Measurements from ENCODE around the gene DNPH1.

Gene DNPH1

DNA sequence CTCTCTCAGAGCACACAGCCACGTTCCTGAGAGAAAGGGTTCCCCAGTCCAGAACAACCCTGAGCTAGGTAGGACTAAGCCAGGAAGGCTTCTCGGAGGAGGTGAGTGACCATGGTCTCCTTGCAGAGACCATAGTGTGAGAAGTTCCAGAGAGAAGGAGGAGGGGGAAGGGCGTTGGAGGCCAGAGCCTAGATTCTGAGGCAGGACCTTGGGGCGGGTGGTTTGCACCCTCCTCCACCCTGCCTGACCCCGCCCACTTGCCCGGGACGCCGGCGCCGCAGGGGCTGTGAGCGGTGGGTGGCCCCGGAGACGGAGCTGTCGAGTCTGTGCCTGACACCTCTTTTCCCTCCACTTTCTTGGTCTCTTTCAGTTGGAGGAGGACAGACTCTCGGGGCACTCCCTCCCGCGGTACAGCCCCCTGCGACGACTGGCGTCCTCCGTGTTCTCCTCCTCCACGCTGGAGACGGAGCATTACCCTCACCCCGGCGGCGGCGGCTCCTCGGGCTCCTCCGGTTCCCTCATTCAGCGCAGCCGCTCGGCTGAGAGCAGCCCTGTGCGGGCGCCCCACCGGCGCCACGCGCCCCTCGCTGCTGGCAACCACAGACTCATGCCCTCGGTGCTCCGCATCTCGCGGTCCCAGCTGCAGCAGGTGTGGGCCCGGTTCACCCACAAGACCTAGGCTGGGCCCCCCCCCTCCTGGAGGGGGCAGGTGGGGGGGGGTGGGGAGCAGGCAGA, 40.2 kb upstream of the DNPH1 start:
- no peaks in the 10 kb centered on the region for H3K36me3 Mint-ChIP-seq (ENCODE audit: low read depth)
- H3K27ac Mint-ChIP-seq, result no peak overlapping the region
- peak; percentile 70 for DNase-seq
- no peaks in the 10 kb centered on the region for H3K9me3 Mint-ChIP-seq
- peaks cover 31% of the 10 kb centered on the region for H3K27me3 Mint-ChIP-seq
- H3K4me1 Mint-ChIP-seq (ENCODE audit: low read depth), result peaks cover 9% of the 10 kb centered on the region
- H3K4me3 Mint-ChIP-seq, result peak overlapping the region; percentile 29

DNA sequence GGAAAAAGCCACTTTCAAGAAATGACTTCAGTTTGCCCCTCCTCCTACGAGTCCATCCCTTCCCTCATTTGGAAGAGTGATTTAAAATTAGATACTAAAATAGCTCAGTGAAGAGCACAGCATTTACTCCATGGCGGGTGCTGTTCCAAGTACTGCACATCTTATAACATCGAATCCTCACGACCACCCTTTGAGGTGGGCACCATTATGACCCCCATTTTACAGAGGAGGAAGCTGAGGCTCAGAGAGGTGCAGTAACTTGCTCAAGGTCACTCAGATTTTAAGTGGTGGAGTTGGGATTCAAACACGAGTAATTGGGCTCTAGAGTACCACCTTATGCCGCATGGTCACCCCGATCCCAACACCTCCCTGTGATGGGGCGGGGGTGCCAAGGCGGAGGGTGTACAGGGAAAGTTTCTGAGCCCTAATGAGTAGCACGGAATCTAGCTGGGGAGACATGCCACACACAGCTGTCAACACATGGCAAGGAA, 39.5 kb upstream of the DNPH1 start:
- peaks cover 7% of the 10 kb centered on the region for H3K4me1 Mint-ChIP-seq (ENCODE audit: low read depth)
- H3K27ac Mint-ChIP-seq, result no peak overlapping the region
- no peaks in the 10 kb centered on the region for H3K9me3 Mint-ChIP-seq
- H3K36me3 Mint-ChIP-seq (ENCODE audit: low read depth), result no peaks in the 10 kb centered on the region
- no peak for DNase-seq
- H3K27me3 Mint-ChIP-seq, result peaks cover 25% of the 10 kb centered on the region
- peak overlapping the region; percentile 29 for H3K4me3 Mint-ChIP-seq

DNA sequence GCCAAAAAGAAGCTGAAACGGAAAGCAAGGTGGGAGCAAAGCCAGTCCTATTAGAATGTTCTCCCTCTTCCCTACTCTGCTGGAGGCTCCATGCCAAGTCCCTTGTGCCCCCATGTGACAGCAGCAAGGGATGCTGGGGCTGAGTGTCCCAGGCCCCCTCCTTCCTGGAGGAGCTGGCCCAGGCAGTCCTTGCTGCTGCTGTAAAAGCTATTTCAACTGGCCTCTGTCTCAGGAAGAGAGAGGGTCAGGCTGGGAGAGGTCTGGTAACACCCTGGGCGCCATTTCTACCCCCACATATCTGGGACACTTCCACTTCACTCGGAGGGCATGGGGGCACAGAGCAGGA, 39.0 kb upstream of the DNPH1 start:
- H3K36me3 Mint-ChIP-seq (ENCODE audit: low read depth), result no peaks in the 10 kb centered on the region
- DNase-seq, result no peak
- no peak overlapping the region for H3K27ac Mint-ChIP-seq
- H3K9me3 Mint-ChIP-seq, result no peaks in the 10 kb centered on the region
- no peak overlapping the region for H3K4me3 Mint-ChIP-seq
- H3K27me3 Mint-ChIP-seq, result peaks cover 21% of the 10 kb centered on the region
- peaks cover 7% of the 10 kb centered on the region for H3K4me1 Mint-ChIP-seq (ENCODE audit: low read depth)

DNA sequence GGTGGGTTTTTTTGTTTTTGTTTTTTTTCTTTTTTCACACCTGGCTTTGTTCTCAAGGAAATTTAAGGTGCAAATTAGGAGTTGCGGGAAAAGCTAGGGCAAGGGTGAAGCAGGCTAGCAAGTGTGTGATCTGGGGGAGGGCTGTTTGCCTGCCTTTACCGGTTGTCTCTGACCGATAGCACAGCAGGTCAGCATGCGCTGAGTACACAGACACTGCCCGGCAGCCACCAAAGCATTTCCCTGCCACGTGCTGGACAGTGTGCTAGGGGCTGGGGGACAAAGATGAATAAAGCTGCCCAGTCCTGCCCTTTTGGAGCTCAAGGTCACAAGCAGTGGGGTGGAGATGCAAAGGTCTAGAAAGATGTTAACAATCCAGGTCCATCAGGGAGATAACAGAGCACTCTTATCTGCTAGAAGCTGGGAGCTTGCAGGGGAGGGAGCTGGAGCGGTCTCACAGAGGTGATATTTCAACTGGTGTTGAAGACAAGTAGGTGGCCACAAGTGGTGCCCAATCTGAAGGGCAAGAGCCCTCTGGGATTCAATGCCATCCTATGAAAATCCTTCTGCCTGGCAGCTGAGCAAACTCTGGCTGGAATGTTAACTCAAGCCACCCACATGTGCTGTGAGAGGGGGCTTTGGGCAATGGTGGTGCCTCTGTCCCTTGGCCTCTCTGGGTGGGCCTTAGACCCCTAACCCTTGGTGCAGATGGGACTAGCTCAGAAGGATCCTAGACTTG, 38.5 kb upstream of the DNPH1 start:
- H3K27ac Mint-ChIP-seq, result no peak overlapping the region
- H3K4me3 Mint-ChIP-seq, result no peak overlapping the region
- no peaks in the 10 kb centered on the region for H3K36me3 Mint-ChIP-seq (ENCODE audit: low read depth)
- H3K27me3 Mint-ChIP-seq, result peaks cover 19% of the 10 kb centered on the region
- H3K9me3 Mint-ChIP-seq, result no peaks in the 10 kb centered on the region
- H3K4me1 Mint-ChIP-seq (ENCODE audit: low read depth), result peaks cover 7% of the 10 kb centered on the region
- no peak for DNase-seq

DNA sequence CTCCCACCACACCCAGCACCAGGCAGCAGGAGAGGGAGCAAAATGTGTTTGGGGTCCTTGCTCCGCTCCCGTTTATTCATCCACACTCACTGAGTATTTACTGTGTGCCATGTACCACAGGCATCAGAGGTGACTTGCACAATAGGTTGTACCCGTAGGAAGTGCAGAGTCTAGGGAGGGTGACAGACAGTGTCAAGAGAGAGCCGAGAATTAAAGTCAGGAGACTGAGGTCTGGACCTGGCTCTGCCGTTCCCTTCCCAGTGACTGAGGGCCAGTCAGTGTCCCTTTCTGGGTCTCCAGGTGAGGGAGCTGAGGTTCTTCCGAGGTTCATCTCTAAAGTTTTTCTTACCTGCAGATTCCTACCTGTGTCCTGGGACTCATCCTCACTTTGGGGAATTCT, 36.3 kb upstream of the DNPH1 start:
- Mint-ChIP-seq H3K36me3 (ENCODE audit: low read depth) (no peaks in the 10 kb centered on the region), H3K27me3 (peaks cover 18% of the 10 kb centered on the region), H3K27ac (no peak overlapping the region), H3K9me3 (no peaks in the 10 kb centered on the region), H3K4me1 (ENCODE audit: low read depth) (peaks cover 7% of the 10 kb centered on the region), H3K4me3 (no peak overlapping the region)
- DNase-seq, result no peak

DNA sequence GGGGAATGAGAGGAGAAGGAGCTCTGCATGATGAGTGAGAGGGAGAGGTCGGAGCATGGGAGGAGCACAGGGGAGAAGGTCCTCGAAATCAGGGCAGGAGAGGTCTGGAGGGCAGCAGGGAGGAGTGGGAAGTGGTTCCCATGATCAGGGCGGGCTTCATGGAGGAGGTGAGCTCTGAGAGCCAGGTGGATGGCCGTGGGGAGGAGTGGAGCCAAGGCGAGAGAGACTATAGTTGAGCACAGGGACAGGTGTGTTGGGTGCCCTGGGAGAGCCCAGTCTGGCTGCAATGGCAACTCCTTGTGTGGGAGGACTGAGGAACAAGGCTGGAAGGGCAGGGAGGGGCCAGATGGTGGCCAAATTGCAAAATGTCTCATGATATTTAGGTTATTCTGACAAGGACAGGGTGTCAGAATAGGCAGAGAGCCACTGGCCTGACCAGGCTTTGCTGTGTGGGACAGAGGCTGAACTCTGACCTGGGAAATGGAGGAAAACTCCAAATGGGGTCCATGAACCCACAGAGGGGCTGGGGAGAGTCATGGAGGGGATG, 35.4 kb upstream of the DNPH1 start:
- H3K9me3 Mint-ChIP-seq, result no peaks in the 10 kb centered on the region
- no peaks in the 10 kb centered on the region for H3K36me3 Mint-ChIP-seq (ENCODE audit: low read depth)
- peaks cover 7% of the 10 kb centered on the region for H3K4me1 Mint-ChIP-seq (ENCODE audit: low read depth)
- no peak overlapping the region for H3K27ac Mint-ChIP-seq
- peaks cover 11% of the 10 kb centered on the region for H3K27me3 Mint-ChIP-seq
- no peak overlapping the region for H3K4me3 Mint-ChIP-seq
- DNase-seq, result no peak

DNA sequence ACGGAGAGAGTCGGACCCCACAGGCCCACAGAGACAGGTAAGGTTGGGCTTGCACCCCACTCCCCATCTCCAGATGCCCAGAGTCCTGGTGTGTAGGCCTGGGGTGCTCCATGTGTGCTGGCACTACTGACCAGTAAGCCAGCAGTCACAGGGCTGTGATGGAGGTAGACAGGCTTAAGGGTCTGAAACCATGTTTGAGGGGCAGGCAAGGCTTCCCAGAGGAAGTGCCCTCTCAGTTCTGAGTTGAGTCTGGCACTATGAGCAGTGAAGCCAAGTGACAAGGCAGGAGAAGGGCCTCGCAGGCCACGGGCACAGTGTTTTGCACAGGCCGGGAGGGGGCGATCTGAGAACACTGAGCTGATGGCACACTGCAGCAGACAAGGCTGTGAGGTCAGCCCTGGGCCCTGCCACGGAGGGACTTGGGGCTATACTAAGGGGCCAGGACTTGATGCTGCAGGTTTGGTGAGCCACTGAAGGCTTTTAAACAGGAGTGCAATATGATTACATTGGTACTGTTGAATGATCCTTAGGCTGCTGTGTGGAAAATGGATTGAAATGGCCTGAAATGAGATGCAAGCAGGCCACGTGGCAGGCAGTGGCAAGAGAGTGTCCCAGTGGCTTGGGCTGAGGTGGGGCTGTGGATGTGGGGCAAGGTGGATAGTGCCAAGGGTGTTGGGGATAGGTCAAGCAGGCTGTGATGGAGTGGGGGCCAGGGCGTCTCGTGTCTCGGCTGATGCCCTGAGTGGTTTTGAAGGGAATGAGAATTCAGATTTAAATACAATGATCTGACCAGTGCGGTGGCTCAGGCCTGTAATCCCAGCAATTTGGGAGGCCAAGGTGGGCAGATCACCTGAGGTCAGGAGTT, 34.3 kb upstream of the DNPH1 start:
- no peaks in the 10 kb centered on the region for H3K9me3 Mint-ChIP-seq
- no peak overlapping the region for H3K27ac Mint-ChIP-seq
- peaks cover 5% of the 10 kb centered on the region for H3K27me3 Mint-ChIP-seq
- no peak overlapping the region for H3K4me3 Mint-ChIP-seq
- peak; percentile 81 for DNase-seq
- no peaks in the 10 kb centered on the region for H3K36me3 Mint-ChIP-seq (ENCODE audit: low read depth)
- H3K4me1 Mint-ChIP-seq (ENCODE audit: low read depth), result no peaks in the 10 kb centered on the region

DNA sequence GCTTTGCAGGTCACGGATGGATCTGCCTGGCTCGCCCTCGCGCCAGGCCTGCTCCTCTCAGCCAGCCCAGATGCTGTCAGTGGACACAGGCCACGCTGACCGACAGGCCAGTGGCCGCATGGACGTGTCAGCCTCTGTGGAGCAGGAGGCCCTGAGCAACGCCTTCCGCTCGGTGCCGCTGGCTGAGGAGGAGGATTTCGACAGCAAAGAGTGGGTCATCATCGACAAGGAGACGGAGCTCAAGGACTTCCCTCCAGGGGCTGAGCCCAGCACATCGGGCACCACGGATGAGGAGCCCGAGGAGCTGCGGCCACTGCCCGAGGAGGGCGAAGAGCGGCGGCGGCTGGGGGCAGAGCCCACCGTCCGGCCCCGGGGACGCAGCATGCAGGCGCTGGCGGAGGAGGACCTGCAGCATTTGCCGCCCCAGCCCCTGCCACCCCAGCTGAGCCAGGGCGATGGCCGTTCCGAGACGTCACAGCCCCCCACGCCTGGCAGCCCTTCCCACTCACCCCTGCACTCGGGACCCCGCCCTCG, 33.6 kb upstream of the DNPH1 start:
- Mint-ChIP-seq H3K27me3 (no peaks in the 10 kb centered on the region), H3K27ac (no peak overlapping the region), H3K36me3 (ENCODE audit: low read depth) (no peaks in the 10 kb centered on the region), H3K4me1 (ENCODE audit: low read depth) (no peaks in the 10 kb centered on the region), H3K4me3 (no peak overlapping the region), H3K9me3 (no peaks in the 10 kb centered on the region)
- DNase-seq, result no peak

DNA sequence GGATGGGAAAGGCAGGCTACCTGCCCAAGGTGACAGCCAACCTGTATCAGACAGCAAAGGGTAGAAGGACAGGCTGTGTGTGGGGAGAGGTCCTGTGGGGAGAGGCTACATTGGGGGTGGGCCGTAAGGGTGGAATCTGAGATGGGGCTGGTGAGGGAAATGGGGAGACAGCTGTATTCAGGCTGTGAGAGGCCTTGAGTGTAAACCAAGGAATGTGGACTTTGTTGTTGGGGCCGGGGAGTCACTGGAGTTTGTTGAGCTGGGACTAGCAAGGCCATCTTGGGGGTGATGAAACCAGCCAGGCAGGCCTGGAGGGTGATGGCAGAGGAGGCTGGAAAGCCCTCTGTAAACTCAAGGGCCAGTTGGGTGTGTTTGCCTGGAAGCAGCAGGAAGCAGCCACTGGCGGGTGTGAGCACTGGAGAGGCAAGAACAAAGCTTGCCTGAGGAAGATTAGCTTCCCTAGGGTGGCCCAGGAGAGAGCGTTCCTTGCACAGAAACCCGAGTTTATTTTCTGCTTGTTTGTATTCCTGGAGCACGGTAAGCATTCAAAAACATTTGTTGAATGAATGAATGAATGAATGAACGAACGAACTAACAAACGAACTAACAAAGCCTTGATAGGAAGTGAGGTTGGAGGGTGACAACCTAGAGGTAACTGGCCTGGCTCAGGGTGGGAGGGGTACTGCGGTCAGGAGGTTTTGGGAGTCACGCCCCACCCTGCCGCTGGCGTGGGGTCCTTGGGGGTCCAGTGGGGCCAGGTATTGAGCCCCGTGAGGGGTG, 32.9 kb upstream of the DNPH1 start:
- DNase-seq, result no peak
- Mint-ChIP-seq H3K27ac (no peak overlapping the region), H3K4me3 (no peak overlapping the region), H3K9me3 (no peaks in the 10 kb centered on the region), H3K36me3 (ENCODE audit: low read depth) (no peaks in the 10 kb centered on the region), H3K4me1 (ENCODE audit: low read depth) (peaks cover 6% of the 10 kb centered on the region), H3K27me3 (no peaks in the 10 kb centered on the region)

DNA sequence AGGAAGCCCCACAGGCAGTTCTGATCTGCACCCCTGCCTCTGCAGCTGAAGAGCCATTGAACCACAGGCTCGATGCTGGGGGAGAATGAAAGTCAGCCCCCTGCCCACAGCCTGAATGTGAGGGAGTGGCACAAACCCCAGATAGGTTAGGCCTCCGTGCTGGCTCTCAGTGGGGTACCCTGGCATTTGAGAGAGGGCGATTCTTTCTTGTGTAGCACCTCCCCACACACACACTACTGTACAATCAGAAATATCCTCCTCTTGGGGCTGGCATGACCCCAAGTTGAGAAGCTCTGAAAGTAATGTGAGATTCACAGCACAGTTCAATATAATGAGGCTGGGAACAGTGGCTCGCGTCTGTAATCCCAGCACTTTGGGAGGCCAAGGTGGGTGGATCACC, 31.9 kb upstream of the DNPH1 start:
- Mint-ChIP-seq H3K4me3 (no peak overlapping the region), H3K27ac (no peak overlapping the region), H3K27me3 (no peaks in the 10 kb centered on the region), H3K36me3 (ENCODE audit: low read depth) (no peaks in the 10 kb centered on the region), H3K9me3 (no peaks in the 10 kb centered on the region), H3K4me1 (ENCODE audit: low read depth) (peaks cover 9% of the 10 kb centered on the region)
- DNase-seq, result no peak

DNA sequence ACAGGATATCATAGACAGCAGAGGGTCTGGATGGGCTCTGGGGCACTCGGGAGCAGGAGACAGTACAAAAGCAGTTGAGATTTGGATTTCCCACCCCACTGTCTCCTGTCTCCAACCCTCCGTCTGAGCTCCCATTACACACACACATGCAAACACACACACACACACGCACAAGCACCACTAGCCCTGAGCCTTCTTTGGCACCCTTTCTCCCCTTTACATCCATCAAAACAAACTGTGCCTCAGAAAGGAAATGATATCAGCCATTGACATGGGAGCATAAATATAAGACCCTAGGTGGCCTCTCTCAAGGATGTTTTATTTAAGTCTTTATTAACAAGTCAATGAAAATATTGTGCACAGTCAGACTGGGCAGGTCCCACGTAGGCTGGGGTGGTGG, 31.5 kb upstream of the DNPH1 start:
- Mint-ChIP-seq H3K27me3 (peaks cover under 1% of the 10 kb centered on the region), H3K36me3 (ENCODE audit: low read depth) (no peaks in the 10 kb centered on the region), H3K4me3 (no peak overlapping the region), H3K4me1 (ENCODE audit: low read depth) (peaks cover 9% of the 10 kb centered on the region), H3K27ac (no peak overlapping the region), H3K9me3 (no peaks in the 10 kb centered on the region)
- DNase-seq, result no peak

DNA sequence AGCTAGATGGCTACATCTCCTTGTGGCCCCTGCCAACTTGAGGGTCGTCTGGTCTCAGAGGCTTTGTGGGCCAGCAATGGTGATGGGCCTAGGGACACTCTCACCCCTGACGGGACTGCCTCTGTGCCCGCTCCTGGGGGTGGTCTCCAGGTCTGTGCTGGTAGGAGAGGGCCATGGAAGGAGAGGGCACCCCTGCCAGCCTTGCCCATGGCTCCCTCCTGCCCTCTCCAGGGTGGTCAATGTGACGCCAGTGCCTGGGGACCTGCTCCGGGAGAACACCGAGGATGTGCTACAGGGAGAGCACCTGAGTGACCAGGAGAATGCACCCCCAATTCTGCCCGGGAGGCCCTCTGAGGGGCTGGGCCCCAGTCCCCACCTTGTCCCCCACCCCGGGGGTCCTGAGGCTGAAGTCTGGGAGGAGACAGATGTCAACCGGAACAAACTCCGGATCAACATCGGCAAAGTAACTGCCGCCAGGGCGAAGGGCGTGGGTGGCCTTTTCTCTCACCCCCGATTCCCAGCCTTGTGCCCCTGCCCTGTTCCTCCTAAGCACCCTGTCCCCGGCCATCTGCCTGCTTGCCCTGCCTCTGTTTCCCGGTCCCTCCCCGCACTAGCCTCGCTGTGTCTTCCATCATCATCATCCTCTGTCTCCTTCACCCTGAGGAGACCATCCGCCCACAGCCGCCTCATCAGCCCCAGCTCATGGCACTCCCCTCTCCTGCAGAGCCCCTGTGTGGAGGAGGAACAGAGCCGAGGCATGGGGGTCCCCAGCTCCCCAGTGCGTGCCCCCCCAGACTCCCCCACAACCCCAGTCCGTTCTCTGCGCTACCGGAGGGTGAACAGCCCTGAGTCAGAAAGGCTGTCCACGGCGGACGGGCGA, 29.8 kb upstream of the DNPH1 start:
- H3K36me3 Mint-ChIP-seq (ENCODE audit: low read depth), result no peaks in the 10 kb centered on the region
- peaks cover 5% of the 10 kb centered on the region for H3K27me3 Mint-ChIP-seq
- no peak overlapping the region for H3K27ac Mint-ChIP-seq
- peaks cover 13% of the 10 kb centered on the region for H3K4me1 Mint-ChIP-seq (ENCODE audit: low read depth)
- no peaks in the 10 kb centered on the region for H3K9me3 Mint-ChIP-seq
- DNase-seq, result no peak
- H3K4me3 Mint-ChIP-seq, result no peak overlapping the region

DNA sequence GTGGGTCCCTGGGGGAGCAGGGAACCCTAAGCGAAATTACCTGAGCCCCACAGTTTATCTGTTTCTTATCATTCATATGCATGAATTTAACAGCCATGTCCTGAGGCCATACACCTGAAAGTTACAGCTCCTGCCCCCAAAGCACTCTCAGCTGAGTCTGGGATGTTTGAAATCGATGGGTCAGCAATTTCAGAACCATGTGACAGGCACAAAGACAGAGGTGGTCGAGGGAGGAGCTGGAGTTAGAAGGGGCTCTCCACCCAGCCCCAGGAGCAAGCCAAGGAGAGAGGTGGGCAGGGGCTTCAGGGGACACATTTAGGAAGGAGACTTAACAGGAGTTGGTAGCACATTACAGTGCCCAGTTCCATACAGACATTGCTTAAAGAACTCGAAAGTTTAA, 28.9 kb upstream of the DNPH1 start:
- H3K27ac Mint-ChIP-seq, result no peak overlapping the region
- no peak for DNase-seq
- H3K4me1 Mint-ChIP-seq (ENCODE audit: low read depth), result peaks cover 18% of the 10 kb centered on the region
- no peak overlapping the region for H3K4me3 Mint-ChIP-seq
- no peaks in the 10 kb centered on the region for H3K9me3 Mint-ChIP-seq
- no peaks in the 10 kb centered on the region for H3K36me3 Mint-ChIP-seq (ENCODE audit: low read depth)
- peaks cover 8% of the 10 kb centered on the region for H3K27me3 Mint-ChIP-seq
